Stimulated activated CD8-positive, alpha-beta memory T cell treated with anti-CD3 and anti-CD28 coated beads, Interleukin-15, amount 100 ng/mL, for 4 hours (primary cell): ENCODE data around the gene KIAA2012.
"Not testable (repeated sequence)": the region's sequence is repeated elsewhere in the genome, so short reads cannot be mapped to it uniquely, and the experiment has no call there.

Experiments
- DNase-seq, 2 donors: peaks; one replicate each; pipeline ENCODE4 v3.0.0-alpha.2; 2020; ENCODE audit warnings: low read depth in 2 of 2

KIAA2012 gene

GRCh38 chr2:202194418-202194817 is 121.4 kb downstream of the KIAA2012 start:
- no peak for DNase-seq

GRCh38 chr2:202196727-202197126 is 123.7 kb downstream of the KIAA2012 start:
- no peak for DNase-seq

GRCh38 chr2:202201220-202202160 is 128.4 kb downstream of the KIAA2012 start:
- no peak for DNase-seq

GRCh38 chr2:202203348-202203747 is 130.3 kb downstream of the KIAA2012 start:
- no peak for DNase-seq

- no peak for DNase-seq
Measured at GRCh38 chr2:202204855-202205254, 131.8 kb downstream of the KIAA2012 start.

GRCh38 chr2:202208526-202208925 is 135.5 kb downstream of the KIAA2012 start:
- DNase-seq: no peak

GRCh38 chr2:202215179-202215578 is 142.1 kb downstream of the KIAA2012 start:
- DNase-seq: no peak

GRCh38 chr2:202221873-202222272 is 148.8 kb downstream of the KIAA2012 start:
- no peak for DNase-seq

GRCh38 chr2:202237787-202238233 is 164.8 kb downstream of the KIAA2012 start:
- DNase-seq: no peak

- DNase-seq: peak; percentile 76 to 87
Measured at GRCh38 chr2:202238234-202239197, 165.5 kb downstream of the KIAA2012 start, which contains the start of gene SUMO1. TSS of gene SUMO1 (minus strand) at chr2:202238597. CDS start at chr2:202238451, 146 bp downstream.

GRCh38 chr2:202247710-202248109 is 174.7 kb downstream of the KIAA2012 start:
- not testable (repeated sequence) for DNase-seq

GRCh38 chr2:202249521-202250253 is 176.6 kb downstream of the KIAA2012 start:
- no peak for DNase-seq

- DNase-seq: no peak
Measured at GRCh38 chr2:202251494-202251893, 178.4 kb downstream of the KIAA2012 start.
